ENCODE results near the gene ASCL2. TPM values are rescaled to one million over a fixed set of nuclear protein-coding genes. Genes with fewer than 3 reads are reported as not detected.

Gene ASCL2
- total and polyA plus RNA-seq, 8 donors: 0.24 to 7.0 (median 0.95) TPM

- no peak for TF ChIP-seq CTCF (IDR thresholded peaks at IDR 0.05)
- no peaks in the 10 kb centered on the region for H3K36me3 ChIP-seq
- H3K9me3 ChIP-seq: no peaks in the 10 kb centered on the region
- intact Hi-C loops (cut with DNase I): no loop called here
- ATAC-seq (no peak), DNase-seq (no peak), FAIRE-seq (no peak)
- H3K27me3 ChIP-seq: no peaks in the 10 kb centered on the region
- H3K27ac ChIP-seq: no peak overlapping the region
- 78 to 83% methylated on average over 22 of the region's 22 CpGs for WGBS, 2 donors
- H3K4me3 ChIP-seq: no peak overlapping the region
- no peaks in the 10 kb centered on the region for H3K4me1 ChIP-seq
Observed at GRCh38 chr11:2264366-2265053, 5.9 kb downstream of the ASCL2 start.

DNA sequence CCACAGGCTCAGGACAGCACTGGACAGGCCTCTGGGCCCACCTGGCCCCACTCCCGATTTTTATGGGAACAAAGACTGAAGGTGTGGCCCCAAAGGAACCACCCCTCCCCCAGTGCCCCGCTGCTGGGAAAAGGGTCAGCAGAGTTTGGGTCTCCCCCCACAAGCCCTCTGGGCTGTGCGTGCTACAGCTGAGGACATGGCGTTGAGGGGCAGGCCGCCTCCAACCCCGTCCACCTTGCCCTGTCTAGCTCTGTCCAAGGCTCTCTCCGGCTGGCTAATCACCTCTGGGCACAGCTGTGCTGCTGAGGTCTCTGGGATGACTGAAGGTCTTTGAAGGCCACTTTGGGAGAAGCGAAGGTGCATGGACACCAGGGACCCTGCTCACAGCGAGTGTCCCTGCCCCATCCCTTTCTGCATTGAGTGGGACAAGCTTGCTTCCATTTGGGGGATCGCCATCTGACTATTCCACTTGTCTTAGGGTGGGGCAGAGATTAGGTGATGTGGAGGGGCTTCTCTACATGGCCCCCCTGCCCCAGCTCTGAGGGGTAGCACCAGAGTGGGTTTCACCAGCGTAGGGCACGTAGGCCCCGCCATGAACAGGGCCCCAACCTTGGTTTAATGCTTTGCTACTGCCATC lies 6.5 kb downstream of the ASCL2 start:
- WGBS, 2 donors: 92 to 98% methylated on average over 13 of the region's 13 CpGs
- TF ChIP-seq CTCF (IDR thresholded peaks at IDR 0.05): no peak
- H3K27ac ChIP-seq: no peak overlapping the region
- no peak for DNase-seq
- ATAC-seq: no peak
- no peaks in the 10 kb centered on the region for H3K4me1 ChIP-seq
- H3K36me3 ChIP-seq: no peaks in the 10 kb centered on the region
- H3K4me3 ChIP-seq: no peak overlapping the region
- no peaks in the 10 kb centered on the region for H3K9me3 ChIP-seq
- intact Hi-C loops (cut with DNase I): no loop called here
- no peaks in the 10 kb centered on the region for H3K27me3 ChIP-seq
- no peak for FAIRE-seq

- intact Hi-C loops (cut with DNase I): no loop called here
- no peak overlapping the region for H3K4me3 ChIP-seq
- H3K4me1 ChIP-seq: no peaks in the 10 kb centered on the region
- H3K27me3 ChIP-seq: no peaks in the 10 kb centered on the region
- no peak for TF ChIP-seq CTCF (IDR thresholded peaks at IDR 0.05)
- no peak for FAIRE-seq
- no peak overlapping the region for H3K27ac ChIP-seq
- no peaks in the 10 kb centered on the region for H3K36me3 ChIP-seq
- no peak for DNase-seq
- ATAC-seq: peak in 1 of 4 donors; percentile 21
- H3K9me3 ChIP-seq: no peaks in the 10 kb centered on the region
- 64 to 72% methylated on average over 9 to 10 of the region's 10 CpGs for WGBS, 2 donors
Observed at GRCh38 chr11:2263071-2263565, 7.3 kb downstream of the ASCL2 start.

GRCh38 chr11:2262301-2263070 lies 7.9 kb downstream of the ASCL2 start:
- no peak overlapping the region for H3K4me3 ChIP-seq
- H3K27ac ChIP-seq: no peak overlapping the region
- no peak for DNase-seq
- peak in 1 of 4 donors; percentile 14 for ATAC-seq
- intact Hi-C loops (cut with DNase I): no loop called here
- no peaks in the 10 kb centered on the region for H3K9me3 ChIP-seq
- no peaks in the 10 kb centered on the region for H3K36me3 ChIP-seq
- H3K4me1 ChIP-seq: no peaks in the 10 kb centered on the region
- TF ChIP-seq CTCF (IDR thresholded peaks at IDR 0.05): no peak
- whole genome bisulfite sequencing, 2 donors: 83% methylated on average over 18 of the region's 18 CpGs
- no peak for FAIRE-seq
- H3K27me3 ChIP-seq: no peaks in the 10 kb centered on the region

Data from pancreas (tissue), 10 donors.